ENCODE measurements around the gene PYROXD2.

DNA sequence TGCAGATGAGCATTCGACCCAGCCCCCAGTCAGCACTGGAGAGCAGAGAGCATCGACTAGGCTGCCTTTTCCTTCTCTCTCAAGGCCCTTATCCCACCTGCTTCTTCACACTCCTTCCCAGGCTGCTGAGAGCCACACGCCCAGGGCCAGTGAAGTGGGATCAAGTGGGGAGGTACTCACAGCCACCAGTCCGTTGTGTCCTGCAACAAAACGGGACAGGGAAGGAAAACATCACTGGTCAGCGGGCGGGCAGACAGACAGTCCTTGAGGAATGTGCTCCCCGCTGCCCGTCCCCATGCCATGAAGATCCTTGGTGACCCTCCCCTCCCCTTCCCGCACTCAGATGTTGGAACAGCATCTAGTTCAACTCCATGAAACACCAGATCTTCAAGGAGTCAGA lies 4.2 kb downstream of the PYROXD2 start:
- TF ChIP-seq, protein P1, sequence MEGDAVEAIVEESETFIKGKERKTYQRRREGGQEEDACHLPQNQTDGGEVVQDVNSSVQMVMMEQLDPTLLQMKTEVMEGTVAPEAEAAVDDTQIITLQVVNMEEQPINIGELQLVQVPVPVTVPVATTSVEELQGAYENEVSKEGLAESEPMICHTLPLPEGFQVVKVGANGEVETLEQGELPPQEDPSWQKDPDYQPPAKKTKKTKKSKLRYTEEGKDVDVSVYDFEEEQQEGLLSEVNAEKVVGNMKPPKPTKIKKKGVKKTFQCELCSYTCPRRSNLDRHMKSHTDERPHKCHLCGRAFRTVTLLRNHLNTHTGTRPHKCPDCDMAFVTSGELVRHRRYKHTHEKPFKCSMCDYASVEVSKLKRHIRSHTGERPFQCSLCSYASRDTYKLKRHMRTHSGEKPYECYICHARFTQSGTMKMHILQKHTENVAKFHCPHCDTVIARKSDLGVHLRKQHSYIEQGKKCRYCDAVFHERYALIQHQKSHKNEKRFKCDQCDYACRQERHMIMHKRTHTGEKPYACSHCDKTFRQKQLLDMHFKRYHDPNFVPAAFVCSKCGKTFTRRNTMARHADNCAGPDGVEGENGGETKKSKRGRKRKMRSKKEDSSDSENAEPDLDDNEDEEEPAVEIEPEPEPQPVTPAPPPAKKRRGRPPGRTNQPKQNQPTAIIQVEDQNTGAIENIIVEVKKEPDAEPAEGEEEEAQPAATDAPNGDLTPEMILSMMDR (IDR thresholded peaks at IDR 0.05), result no peak
- TF ChIP-seq EP300 (IDR thresholded peaks at IDR 0.05), result no peak
